Stimulated activated CD4-positive, alpha-beta T cell treated with anti-CD3 and anti-CD28 coated beads, Interleukin-4, amount 100 ng/mL, for 48 hours (primary cell): Measurements from ENCODE around the gene SEC14L2.
"Not testable (repeated sequence)": the region's sequence is repeated elsewhere in the genome, so short reads cannot be mapped to it uniquely, and the experiment has no call there.

Experiments used
- DNase-seq, 2 donors: peaks; one replicate each; pipeline ENCODE4 v3.0.0-alpha.2; 2020; ENCODE audit warnings: low read depth in 2 of 2

The SEC14L2 gene

GRCh38 chr22:30375312-30375849, 21.4 kb upstream of the SEC14L2 start:
- DNase-seq = no peak

- no peak for DNase-seq
These were observed 16.8 kb upstream of the SEC14L2 start for GRCh38 chr22:30380011-30380410.

DNA sequence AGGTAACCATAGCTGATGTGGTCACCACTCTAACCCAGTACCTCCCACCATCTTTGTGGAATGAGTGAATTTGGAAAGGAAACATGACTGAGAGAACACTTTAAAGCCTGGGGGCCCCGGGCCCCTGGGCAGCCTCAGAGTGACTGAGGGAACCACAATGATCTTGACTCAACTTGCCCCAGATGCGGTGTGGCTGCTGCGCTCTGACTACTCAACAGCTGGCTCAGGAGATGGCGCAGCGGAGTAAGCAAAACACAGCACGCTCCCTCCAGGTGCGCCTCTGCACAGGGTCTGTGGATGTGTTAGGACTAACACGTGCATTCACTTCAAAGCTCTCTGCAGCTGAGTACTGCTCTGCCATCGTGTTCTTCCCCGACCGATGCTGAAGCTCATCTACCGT, 15.6 kb upstream of the SEC14L2 start:
- DNase-seq = no peak

- DNase-seq = no peak
These were observed 14.5 kb upstream of the SEC14L2 start for GRCh38 chr22:30382340-30382739.

GRCh38 chr22:30383061-30383460, 13.8 kb upstream of the SEC14L2 start:
- DNase-seq = no peak

DNA sequence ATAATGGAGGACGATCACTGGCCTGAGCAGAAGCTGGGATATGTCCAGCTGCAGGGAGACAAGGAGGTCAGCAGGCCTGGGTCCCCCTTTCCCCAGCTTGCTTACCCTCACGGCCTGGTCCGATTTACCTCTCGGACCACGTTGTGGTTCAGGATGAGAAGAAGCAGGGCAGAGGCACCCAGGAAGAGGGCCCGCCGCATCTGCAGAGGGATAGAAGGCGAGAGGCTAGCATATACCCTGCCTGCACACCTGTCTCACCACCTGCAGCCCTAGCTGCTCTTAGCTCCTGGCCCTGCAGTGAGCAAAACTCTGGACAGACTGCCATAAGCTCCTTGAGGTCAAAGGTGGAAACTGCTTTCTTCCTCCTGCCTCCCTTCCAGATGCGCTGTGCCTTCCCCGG, 10.9 kb upstream of the SEC14L2 start:
- no peak for DNase-seq

DNA sequence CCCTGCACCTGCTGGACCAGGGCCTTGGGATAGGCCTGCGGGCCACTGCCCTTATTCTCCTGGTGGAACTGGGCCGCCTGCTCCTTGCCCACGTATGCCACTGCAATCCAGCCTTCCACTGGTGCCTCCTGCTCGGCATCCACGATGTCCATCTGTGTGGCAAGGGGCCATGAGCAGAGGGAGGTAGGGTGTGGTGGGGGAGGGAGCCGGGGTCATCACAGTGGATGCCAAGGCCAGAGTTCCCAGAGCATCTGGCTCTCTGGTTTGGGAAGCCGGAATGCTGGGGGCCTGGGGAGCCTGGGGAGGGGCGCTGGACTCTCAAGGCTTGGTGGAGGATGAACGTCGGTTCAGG, 10.2 kb upstream of the SEC14L2 start:
- no peak for DNase-seq

DNA sequence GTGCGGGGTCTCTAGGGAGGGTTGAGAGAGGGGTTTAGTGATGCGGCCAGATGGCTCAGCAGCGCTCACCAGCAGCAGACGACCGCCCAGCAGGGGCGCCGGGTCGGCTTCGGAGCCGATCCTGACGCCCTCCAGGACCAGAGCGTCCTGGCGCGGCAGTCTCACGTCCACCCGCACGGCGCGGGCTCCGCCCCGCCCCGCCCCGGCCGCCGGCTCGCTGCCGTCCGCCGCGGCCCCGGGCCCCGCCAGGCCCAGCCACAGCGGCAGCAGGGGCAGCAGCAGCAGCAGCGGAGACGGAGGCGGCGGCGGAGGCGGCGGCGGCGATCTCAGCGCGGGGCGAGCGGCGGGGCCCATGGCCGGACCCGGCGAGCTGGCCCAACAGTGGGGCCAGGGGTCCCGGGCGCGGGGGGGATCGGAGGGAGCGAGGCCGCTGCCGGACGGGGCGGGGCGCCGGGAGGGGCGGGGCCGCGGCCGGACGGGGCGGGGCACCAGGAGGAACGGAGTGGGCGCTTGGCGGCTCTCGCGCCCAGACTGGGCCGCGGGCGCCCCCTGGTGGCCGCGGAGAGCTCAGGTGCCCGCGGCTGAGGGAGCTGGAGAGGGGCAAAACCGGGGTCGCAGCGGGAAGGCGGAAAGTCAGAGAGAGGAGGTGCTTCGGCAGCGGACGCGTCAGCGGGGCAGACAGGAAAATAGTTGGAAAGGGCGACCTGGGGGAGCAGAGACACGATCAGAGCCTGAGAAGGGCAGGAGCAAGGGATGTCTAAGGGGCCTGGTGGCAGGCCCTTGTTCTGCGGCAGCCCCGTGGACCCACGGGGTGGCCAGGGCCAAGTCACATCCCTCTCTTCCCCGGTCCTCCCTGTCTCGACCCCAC, 9.6 kb upstream of the SEC14L2 start, which contains the start of gene RNF215:
RNF215 (minus strand) TSS at position 452 of the 868 bp plus-strand sequence; CDS start at position 354, 98 bp downstream.
- peak; percentile 67 to 70 for DNase-seq

DNA sequence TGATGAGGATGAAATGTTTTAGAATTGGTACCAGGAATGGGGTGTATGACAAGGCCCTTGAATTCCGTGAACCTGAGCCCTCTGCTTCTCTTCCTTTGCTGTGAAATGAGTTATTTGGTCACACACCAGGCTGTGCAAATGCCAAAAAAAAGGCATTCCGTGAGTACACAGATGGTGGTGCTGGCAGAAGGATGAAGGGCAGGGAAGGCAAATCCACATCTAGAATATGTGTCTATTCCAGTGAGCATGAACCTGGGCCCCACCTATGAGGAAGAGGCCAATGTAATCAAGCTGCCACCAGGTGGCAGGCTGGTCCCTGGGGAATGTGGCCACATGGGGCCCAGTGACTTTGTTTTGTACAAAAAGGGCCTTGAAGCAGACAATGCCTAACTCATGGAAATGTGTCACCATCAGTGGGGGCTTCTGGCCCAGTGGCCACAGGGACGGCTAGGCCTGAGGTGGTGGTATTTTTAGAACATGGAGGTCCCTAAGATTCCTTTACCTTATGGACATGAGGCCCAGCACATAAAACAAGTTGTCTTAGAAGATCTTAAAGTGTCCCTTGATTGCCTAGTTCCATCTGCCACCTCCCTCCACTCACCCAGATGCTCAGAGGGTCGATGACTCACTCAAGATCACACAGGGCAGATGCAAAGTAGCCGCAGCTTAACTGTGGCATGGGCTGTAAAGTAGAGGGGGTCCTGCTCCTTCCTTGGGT, 5.7 kb upstream of the SEC14L2 start:
- peak; percentile 64 to 71 for DNase-seq

DNA sequence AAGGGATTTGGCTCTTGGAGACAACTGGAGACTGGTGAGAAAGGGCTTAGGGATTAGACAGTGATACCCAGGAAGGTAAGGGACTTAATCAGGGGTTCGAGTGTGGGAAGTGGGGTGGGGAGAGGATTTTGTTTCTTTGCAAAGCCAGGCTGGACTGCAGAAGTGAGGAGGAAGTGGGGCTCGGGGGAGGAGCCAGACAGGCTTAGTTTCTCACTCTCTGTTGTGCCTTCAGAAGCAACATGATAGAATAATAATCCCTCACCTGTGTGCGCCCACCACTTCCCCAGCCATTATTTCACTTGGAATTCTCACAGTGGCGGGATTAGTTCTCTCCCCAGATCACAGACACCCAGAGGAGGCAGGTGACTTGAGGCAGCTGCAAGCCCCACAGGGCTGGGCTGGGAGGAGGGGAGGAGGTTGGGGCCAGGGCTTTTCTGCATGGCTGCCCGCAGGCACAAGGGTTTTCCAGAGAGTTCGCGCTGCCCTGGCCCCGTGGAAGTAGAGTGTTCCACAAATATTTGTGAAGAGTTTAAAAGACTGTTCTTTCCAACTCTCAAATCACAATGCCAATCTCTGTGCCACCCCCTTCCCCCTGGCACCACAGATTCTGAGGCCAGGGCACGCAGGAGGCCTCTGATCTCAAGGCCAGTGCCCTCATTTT, 4.0 kb upstream of the SEC14L2 start:
- DNase-seq = no peak

GRCh38 chr22:30393322-30393680, 3.5 kb upstream of the SEC14L2 start:
- DNase-seq = no peak

DNA sequence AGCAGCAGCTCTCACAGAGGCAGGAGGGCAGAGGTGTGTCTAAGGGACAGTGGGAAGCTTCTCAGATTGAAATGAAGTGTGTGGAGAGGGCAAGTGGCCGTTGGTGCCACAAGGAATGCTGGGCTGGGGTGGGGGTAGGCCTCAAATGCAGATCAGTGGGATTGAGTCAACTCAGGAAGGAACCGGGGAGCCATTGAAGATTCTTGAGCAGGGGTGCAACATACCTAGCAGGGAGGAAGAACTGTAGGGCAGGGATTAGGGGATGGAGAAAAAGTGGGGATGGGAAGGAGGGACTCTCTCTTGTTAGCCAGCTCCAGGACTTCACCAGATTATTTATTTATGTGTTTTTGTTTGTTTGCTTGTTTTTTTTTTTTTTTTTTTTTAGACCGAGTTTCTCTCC, 2.9 kb upstream of the SEC14L2 start:
- DNase-seq = no peak

DNA sequence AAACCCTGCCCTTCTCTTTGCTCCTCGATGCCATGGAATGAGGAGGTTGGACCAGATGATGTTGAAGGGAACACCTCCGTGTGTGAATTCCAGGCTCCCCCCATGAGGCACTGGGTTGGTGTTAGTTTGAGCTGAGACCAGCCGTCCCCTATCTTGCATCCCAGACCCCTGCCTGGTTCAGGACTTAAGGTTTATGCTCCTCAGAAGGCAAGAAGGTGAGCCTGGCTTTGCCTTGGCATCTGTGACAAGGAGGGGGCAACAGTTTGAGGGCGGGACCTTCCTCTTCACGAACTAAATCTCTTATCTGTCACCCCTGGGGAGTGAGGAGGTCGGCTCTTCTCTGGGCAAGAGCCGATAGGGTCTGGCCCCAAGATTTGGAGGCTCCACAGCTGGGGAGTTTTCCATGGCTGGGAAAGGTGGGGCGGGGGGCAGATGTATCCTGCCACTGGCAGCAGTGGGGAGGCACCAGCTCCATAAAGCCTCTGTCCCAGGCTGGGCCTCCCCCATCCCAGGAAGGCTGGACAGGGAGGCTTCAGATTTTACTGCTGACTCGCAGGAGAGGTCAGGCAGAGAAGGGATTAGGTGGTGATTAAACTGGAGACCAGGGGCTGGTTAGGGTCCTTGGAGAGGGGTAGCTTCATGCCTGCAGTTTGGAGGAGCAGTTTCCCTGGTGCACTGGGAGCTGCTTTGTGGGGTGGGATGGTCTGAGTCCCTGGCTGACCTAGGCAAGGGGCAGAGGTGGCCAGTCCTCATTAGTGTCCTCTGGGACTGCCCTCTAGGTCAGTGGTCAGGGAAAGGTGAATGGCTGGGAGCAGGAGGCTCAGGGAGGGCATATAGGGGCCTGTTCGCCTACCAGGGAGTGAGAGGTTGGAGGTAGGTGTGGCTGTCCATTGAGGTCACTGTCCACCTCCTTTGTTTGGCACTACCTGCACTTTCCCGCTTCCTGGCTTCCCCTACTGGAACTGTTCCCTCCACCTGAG, 1.1 kb downstream of the SEC14L2 start:
- no peak for DNase-seq

DNA sequence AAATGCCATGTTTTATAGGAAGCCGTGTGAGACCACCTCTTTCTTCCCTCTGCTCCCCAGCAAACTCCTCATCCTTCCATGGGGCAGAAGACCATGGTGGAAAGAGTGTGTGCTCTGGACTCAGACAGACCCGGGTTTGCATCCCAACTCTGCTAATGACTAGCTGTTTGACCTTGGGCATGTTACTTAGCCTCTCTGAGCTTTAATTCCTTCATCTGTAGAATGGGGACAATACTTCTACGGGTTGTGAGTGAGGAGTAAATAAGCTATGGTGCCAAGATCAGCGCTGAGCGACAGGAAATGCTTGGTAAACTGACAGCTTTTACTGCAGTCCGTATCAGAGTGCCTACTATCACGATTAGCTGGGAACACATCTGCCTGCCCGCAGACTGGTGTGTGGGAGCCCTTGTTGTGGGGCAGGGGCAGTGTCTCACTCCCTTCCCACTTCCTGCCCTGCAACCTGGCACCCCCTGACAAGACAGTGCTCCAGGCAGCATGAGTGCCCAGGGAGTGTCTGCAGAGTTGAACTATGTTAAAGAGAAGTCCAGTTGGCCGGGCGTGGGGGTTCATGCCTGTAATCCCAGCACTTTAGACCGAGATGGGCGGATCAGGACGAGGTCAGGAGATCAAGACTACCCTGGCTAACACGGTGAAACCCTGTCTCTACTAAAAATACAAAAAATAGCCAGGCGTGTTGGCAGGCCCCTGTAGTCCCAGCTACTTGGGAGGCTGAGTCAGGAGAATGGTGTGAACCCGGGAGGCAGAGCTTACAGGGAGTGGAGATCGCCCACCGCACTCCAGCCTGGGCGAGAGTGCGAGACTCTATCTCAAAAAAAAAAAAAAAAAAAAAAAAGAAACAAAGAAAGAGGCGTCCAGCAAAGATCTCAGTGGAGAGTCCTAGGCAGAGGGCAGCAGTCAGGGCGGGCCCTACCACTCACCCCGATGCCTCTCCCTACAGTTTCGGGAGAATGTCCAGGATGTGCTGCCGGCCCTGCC, 2.2 kb downstream of the SEC14L2 start:
- no peak for DNase-seq

DNA sequence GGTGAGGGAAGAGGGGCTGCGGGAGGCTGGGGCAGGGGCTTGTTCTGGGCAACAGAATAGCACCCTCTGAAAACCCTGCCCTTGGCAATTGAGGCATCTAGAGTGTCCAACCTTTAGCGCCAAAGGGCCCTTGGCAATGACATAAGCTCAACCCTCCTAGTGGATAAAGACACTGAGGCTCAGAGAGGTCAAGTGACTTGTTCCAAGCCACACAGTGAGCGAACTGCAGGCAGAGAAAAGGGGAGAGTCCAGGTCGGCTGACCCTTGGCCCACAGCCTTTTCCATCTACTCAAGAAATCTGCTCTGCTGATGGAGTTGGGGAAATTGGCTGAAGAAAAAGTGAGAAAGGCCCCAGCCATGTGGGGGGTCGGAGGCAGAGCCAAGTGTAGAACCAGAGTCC, 2.9 kb downstream of the SEC14L2 start:
- no peak for DNase-seq

DNA sequence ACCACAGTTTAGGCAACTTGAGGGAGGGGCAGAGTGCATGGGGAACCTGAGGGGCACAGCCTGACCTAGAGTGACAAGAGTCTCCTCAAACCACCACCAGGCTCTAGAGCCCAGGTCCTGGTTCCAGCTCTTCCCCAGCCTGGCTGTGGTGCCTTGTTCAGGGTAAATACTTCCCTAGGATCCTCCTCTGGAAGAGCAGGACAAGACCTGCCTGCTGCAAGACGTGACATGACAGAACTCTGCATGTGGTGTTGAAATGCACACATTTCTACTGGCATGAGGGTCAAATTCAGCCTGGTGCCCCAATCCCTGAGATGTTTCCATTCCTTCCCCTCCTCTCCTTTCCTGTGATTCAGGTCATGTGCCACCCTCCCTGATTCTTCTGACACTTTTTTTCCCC, 3.3 kb downstream of the SEC14L2 start:
- DNase-seq = no peak

GRCh38 chr22:30401024-30401423, 4.2 kb downstream of the SEC14L2 start:
- not testable (repeated sequence) for DNase-seq

DNA sequence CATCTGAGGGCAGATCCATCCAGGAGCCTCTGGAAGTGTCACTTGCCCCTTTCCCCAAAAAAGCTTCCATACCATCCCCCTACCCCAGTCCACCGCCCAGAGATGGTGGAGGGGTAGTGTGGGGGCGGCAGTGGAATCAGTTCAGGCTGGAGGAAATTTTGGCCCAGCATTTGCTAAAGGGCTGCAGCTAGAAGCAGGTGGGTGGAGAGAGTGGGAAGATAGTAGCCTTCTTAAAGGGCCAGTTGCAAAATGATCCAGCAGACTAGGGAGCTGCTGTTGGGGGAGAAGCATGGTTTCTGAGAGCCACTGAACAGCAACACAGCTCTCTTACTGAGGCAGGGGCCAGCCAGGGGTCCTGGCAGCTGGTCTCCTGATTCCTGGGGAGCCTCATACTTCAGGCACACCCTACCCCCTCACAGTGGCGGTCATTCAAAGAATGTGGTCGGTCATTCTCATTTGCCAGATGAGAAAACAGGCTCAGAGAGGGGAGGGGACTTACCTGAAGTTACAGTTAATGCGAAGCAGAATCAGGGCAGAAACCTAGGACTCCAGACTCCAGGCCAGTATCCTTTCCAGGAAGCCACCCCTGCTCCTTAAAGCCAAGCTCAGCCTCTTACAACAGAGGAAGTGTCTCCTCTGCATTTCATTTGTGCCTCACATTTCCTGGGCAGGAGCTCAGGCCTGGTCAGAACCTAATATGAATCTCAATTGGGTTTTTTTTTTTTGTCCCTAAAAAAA, 5.4 kb downstream of the SEC14L2 start:
- DNase-seq = no peak

DNA sequence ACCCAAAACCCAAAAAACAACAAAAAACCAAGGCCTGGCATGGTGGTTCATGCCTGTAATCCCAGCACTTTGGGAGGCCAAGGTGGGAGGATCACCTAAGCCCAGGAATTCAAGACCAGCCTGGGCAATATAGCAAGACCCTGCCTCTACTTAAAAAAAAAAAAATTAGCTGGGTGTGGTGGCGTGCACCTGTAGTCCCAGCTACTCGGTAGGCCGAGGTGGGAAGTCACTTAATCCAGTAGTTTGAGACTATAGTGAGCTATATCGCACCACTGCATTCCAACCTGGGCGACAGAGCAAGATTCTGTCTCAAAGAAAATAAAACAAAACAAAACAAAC, 5.9 kb downstream of the SEC14L2 start:
- not testable (repeated sequence) for DNase-seq
